ENCODE measurements around the gene DAPK1.

The DAPK1 gene

DNA sequence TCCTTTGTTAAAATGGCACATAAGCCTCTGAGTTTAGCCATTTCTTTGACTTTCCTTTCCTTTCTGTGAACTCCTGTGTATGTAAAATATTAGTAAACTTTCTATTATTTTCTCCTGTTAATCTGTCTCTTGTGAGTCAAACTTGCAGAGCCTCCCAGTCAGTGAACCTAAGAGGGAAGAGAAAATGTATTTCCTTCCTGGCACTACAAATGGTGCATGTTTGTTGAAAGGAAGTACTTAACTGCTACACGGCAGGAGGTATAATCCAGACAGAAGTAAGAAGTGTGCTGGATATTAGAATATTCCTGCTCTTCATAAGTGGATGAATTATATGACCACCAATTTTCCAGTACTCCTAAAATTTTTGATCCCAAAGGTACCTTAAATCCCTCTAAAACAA, 251.2 kb downstream of the DAPK1 start:
- no peak for DNase-seq (ENCODE audit: low spot score)

DNA sequence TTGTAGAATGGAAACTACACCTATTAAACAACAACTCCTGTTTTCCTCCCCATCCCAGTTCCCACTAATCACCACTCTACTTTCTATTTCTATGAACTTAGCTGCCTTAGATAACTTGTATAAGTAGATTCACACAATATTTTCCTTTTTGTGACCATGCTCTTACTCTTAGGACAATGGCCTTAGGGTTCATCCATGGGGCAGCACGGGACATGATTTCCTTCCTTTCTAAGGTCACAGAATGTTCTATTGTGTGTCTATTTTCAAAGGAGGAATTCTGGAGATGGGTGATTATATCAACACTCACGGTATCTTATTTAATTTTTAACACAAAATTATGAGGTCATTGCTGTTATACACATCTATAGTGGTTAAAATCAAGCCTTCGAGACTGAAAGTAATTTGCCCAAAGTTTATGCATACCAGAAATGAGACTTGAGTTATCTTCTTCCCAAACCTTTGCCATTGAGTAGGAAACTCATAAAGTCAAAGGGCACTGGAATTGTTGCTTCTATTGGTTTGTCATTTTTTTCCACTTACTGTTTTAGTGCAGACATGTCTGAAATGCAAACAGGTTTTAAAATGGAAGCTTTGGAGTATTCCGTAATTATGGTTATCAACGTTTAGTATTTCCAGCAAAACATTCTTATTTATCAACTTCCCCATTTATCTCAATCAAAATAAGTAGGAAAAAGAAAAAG, 251.8 kb downstream of the DAPK1 start:
- DNase-seq (ENCODE audit: low spot score), result no peak

DNA sequence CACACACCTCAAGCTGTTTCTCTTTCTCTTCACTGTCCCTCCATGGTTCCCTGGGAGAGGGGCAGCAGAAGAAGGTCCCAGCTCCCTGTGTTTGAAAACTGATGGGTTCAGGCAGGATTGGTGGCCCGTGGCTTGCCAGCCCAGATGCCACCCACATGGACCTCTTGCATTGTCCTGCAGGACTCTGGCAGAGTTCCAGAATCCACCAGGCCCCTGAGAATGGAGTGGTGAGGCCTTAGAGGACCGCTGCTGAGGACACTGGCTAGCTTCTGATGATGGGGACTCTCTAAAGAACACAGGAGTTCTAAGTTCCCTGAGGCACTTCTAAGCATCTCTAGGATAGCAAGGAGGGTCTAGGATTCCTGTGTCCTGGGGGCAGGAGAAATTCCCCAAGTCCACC, 253.1 kb downstream of the DAPK1 start:
- no peak for DNase-seq (ENCODE audit: low spot score)

- DNase-seq (ENCODE audit: low spot score), result no peak
Observed at GRCh38 chr9:87751423-87751822, 253.8 kb downstream of the DAPK1 start.

DNA sequence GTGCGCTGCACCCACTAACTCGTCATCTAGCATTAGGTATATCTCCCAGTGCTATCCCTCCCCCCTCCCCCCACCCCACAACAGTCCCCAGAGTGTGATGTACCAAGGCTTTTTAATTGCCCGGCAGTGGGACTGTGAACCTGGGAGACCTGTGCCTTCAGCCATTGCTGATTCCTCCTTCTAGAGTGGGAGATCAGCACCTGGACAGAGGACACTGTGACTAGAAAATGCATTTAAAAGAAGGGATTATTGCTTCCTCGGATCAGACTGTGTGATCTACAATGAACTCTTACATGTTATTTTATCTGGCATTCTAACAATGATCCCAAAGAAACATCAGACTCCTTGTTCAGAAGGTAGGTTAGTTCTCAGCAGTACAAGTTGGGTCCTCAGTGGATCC, 254.2 kb downstream of the DAPK1 start:
- no peak for DNase-seq (ENCODE audit: low spot score)

- DNase-seq (ENCODE audit: low spot score), result no peak
Observed at GRCh38 chr9:87753313-87753712, 255.6 kb downstream of the DAPK1 start.

Measured in Ammon's horn (tissue), 1 donor.